Lung (tissue), 12 donors: ENCODE measurements around the gene TMEM107. TPM values are rescaled to one million over a fixed set of nuclear protein-coding genes. Genes with fewer than 3 reads are reported as not detected.

Source experiments
- ATAC-seq: fragments of 200-7000 bp; cut with Tn5 transposase; one replicate; pipeline ENCODE4 v1.9.1; 2020; ENCODE audit warnings: moderate number of reproducible peaks; ENCODE audit not compliant: insufficient read depth, low FRiP score
- DNase-seq, 3 donors: peaks; one replicate each; pipeline ENCODE4 v3.0.0-alpha.2; 2013 to 2017
- H3K27ac ChIP-seq, 2 donors: one replicate each; pipeline ENCODE4 v1.5.1; 2013; ENCODE audit warnings: mild to moderate bottlenecking in 2 of 2, moderate library complexity in 2 of 2, control low read depth in 1 of 2, inconsistent platforms in 1 of 2, low read depth in 1 of 2, low read length in 1 of 2
- H3K27me3 ChIP-seq, 3 donors: one replicate each; pipeline ENCODE4 v1.5.1; 2013; ENCODE audit warnings: low read length in 2 of 3; ENCODE audit not compliant: control insufficient read depth in 3 of 3, insufficient read depth in 3 of 3
- H3K36me3 ChIP-seq, 4 donors: one replicate each; pipeline ENCODE4 v1.5.1; 2013; ENCODE audit warnings: low read length in 4 of 4, mild to moderate bottlenecking in 1 of 4, moderate library complexity in 1 of 4; ENCODE audit not compliant: control insufficient read depth in 4 of 4, insufficient read depth in 4 of 4
- H3K4me1 ChIP-seq, 5 donors: one replicate each; pipeline ENCODE4 v1.5.1; 2013; ENCODE audit warnings: low read length in 5 of 5, mild to moderate bottlenecking in 2 of 5, moderate library complexity in 1 of 5; ENCODE audit not compliant: control insufficient read depth in 5 of 5, insufficient read depth in 5 of 5
- H3K4me3 ChIP-seq: one replicate; pipeline ENCODE4 v1.5.1; 2013; ENCODE audit warnings: mild to moderate bottlenecking, control low read depth, moderate library complexity
- H3K9ac ChIP-seq, 2 donors: one replicate each; pipeline ENCODE4 v1.5.1; 2013; ENCODE audit warnings: low read length in 2 of 2, control low read depth in 1 of 2; ENCODE audit not compliant: insufficient read depth in 1 of 2
- H3K9me3 ChIP-seq, 4 donors: one replicate each; pipeline ENCODE4 v1.5.1; 2013; ENCODE audit warnings: low read length in 3 of 4, mild to moderate bottlenecking in 1 of 4, moderate library complexity in 1 of 4; ENCODE audit not compliant: control insufficient read depth in 4 of 4, insufficient read depth in 3 of 4
- WGBS, 2 donors: extraction: QIAGEN DNeasy Blood & Tissue Kit; methylation state at CpG; one replicate each; pipeline ENCODE4 v1.1.7; 2013; 5-methylcytosine and 5-hydroxymethylcytosine counted together
- polyA plus RNA-seq, 2 donors: library from polyadenylated mRNA; stranded (reverse); fragments of 200-250 nt; gene quantifications; one replicate each; pipeline ENCODE4 v1.2.1, GENCODE V29; 2013
- total RNA-seq, 2 donors: library from RNA; depleted of rRNA in 1 of 2; stranded (reverse); fragments of >200 nt in 1 of 2; gene quantifications; one replicate each; pipeline ENCODE4 v1.2.1, GENCODE V29; 2014 to 2021
- TF ChIP-seq, protein P1 (sequence below): IDR thresholded peaks from 2 replicates; pipeline ENCODE4 v1.5.1; 2012; ENCODE audit warnings: mild to moderate bottlenecking; ENCODE audit errors: control extremely low read depth, extremely low read depth
- donor health status: control.
- donor health status: control.
- donor health status: Bipolar disorder and iron deficiency.
- donor health status: healthy.
- donor health status: DM: yes; HTN: yes; CAD: no.

The TMEM107 gene
- total and polyA plus RNA-seq, 4 donors: 13.2 to 33.1 (median 21.7) TPM

DNA sequence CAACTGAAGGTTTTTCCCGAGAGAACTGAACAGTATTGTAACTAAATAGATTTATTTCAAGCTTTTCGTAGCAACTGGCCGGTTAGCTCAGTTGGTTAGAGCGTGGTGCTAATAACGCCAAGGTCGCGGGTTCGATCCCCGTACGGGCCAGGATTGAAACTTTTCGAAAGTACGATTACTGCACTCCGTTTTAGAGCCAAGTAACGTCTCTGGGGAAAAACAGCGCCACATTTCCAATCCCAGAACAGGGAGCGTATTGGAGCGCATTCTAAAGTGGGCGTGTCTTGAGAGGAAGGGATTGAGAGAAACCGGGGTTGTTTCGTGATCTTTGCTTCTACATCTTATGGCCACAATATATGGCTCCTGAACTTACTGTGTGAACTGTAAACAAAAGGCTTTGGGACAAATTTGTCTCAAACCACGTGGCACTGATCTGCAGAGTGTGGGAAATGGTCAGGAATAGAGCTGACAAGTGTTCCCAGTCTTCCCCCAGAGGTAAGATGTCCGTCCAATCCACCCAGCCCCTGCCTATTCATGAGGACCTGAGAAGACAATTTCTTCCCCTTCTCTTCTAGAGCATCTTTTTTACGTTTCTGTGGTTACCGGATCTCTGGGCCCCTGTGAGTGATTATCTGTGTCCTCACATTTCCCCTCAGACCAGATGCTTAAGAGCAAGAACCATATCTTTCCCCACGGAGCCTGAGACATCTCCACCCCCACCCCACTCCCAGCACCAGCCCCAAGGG is 11.5 kb upstream of the TMEM107 start:
- no peaks in the 10 kb centered on the region for H3K27me3 ChIP-seq
- WGBS, 2 donors: 0 to 1% methylated on average over 25 of the region's 25 CpGs
- H3K4me1 ChIP-seq: peaks cover 9 to 33% (median 15%) of the 10 kb centered on the region in 5 donors
- H3K27ac ChIP-seq: peak overlapping the region; percentile 69 to 96
- H3K4me3 ChIP-seq: no peak overlapping the region
- no peaks in the 10 kb centered on the region for H3K9me3 ChIP-seq
- TF ChIP-seq, protein P1, sequence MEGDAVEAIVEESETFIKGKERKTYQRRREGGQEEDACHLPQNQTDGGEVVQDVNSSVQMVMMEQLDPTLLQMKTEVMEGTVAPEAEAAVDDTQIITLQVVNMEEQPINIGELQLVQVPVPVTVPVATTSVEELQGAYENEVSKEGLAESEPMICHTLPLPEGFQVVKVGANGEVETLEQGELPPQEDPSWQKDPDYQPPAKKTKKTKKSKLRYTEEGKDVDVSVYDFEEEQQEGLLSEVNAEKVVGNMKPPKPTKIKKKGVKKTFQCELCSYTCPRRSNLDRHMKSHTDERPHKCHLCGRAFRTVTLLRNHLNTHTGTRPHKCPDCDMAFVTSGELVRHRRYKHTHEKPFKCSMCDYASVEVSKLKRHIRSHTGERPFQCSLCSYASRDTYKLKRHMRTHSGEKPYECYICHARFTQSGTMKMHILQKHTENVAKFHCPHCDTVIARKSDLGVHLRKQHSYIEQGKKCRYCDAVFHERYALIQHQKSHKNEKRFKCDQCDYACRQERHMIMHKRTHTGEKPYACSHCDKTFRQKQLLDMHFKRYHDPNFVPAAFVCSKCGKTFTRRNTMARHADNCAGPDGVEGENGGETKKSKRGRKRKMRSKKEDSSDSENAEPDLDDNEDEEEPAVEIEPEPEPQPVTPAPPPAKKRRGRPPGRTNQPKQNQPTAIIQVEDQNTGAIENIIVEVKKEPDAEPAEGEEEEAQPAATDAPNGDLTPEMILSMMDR: no peak
- H3K36me3 ChIP-seq: no peaks in the 10 kb centered on the region
- peak overlapping the region in 1 of 2 donors; percentile 94 for H3K9ac ChIP-seq
- DNase-seq (peak; percentile 97 to 99 (median 99)), ATAC-seq (peak; percentile 49)

GRCh38 chr17:8186787-8187516 is 10.8 kb upstream of the TMEM107 start:
- Histone ChIP-seq H3K4me3 (peak overlapping the region; percentile 70), H3K27ac (peak overlapping the region; percentile 86 to 89), H3K9me3 (no peaks in the 10 kb centered on the region), H3K27me3 (no peaks in the 10 kb centered on the region), H3K36me3 (no peaks in the 10 kb centered on the region), H3K9ac (peak overlapping the region in 1 of 2 donors; percentile 96), H3K4me1 (peaks cover 6 to 27% (median 12%) of the 10 kb centered on the region in 5 donors)
- peak; percentile 98 to 99 (median 98) for DNase-seq
- TF ChIP-seq, protein P1: peak; percentile 22
- WGBS, 2 donors: 0% methylated on average over 32 of the region's 32 CpGs
- ATAC-seq: peak; percentile 42

GRCh38 chr17:8186446-8186786 is 10.2 kb upstream of the TMEM107 start:
- peaks cover 6 to 23% (median 12%) of the 10 kb centered on the region in 5 donors for H3K4me1 ChIP-seq
- H3K36me3 ChIP-seq: no peaks in the 10 kb centered on the region
- TF ChIP-seq, protein P1: no peak
- H3K27ac ChIP-seq: peak overlapping the region; percentile 86 to 89
- H3K4me3 ChIP-seq: peak overlapping the region; percentile 70
- DNase-seq (no peak), ATAC-seq (no peak)
- H3K9ac ChIP-seq: peak overlapping the region in 1 of 2 donors; percentile 96
- H3K27me3 ChIP-seq: no peaks in the 10 kb centered on the region
- WGBS, 2 donors: 0% methylated on average over 23 of the region's 23 CpGs
- no peaks in the 10 kb centered on the region for H3K9me3 ChIP-seq
